RWPE1 (cell line): Measurements from ENCODE around the gene GNGT2.
"Not testable (repeated sequence)": the region's sequence is repeated elsewhere in the genome, so short reads cannot be mapped to it uniquely, and the experiment has no call there.

ENCODE experiments used
- CTCF ChIA-PET: fragments of 350-600 bp; sonication (Branson Sonifier 250); formaldehyde crosslinking; extraction: SDS; loops from one replicate; lab custom pipeline; 2021; lab: Yijun Ruan, JAX
- POLR2A ChIA-PET: fragments of 400-600 bp; formaldehyde crosslinking; extraction: SDS; loops from one replicate; lab custom pipeline; 2020; ENCODE audit warnings: antibody characterized with exemption; ENCODE audit not compliant: low non-redundant PET; lab: Yijun Ruan, JAX
- DNase-seq: peaks from one replicate; pipeline ENCODE4 v3.0.0; 2012; ENCODE audit warnings: low spot score
- H3K27ac ChIP-seq: fragments of 450-650 bp; 2 replicates; pipeline ENCODE4 v1.5.1; 2017
- TF ChIP-seq, protein P1 (sequence below): fragments of 450-650 bp; conservative IDR thresholded peaks from 2 replicates; pipeline ENCODE4 v1.5.1; 2017; ENCODE audit warnings: low read depth, mild to moderate bottlenecking

GNGT2 gene

GRCh38 chr17:49193513-49194296 is 16.7 kb downstream of the GNGT2 start:
- ChIA-PET CTCF (no interaction called here), POLR2A (interaction anchor here (0.7 kb wide), 1 partner anchor 138 kb away, joined by 4 read pairs; no protein-coding TSS in a partner anchor)
- DNase-seq, result peak; percentile 20
- TF ChIP-seq, protein P1, sequence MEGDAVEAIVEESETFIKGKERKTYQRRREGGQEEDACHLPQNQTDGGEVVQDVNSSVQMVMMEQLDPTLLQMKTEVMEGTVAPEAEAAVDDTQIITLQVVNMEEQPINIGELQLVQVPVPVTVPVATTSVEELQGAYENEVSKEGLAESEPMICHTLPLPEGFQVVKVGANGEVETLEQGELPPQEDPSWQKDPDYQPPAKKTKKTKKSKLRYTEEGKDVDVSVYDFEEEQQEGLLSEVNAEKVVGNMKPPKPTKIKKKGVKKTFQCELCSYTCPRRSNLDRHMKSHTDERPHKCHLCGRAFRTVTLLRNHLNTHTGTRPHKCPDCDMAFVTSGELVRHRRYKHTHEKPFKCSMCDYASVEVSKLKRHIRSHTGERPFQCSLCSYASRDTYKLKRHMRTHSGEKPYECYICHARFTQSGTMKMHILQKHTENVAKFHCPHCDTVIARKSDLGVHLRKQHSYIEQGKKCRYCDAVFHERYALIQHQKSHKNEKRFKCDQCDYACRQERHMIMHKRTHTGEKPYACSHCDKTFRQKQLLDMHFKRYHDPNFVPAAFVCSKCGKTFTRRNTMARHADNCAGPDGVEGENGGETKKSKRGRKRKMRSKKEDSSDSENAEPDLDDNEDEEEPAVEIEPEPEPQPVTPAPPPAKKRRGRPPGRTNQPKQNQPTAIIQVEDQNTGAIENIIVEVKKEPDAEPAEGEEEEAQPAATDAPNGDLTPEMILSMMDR, result no peak
- H3K27ac ChIP-seq, result peak overlapping the region; percentile 99

GRCh38 chr17:49191917-49192741 is 18.2 kb downstream of the GNGT2 start:
- CTCF ChIA-PET, result interaction anchor here (0.7 to 2.3 kb wide), 6 partner anchors 12 to 300 kb away, joined by 3 to 7 read pairs (median 3); partner anchors contain the start of gene ATP5MC1
- peak; percentile 61 for DNase-seq
- peak overlapping the region; percentile 99 for H3K27ac ChIP-seq
- TF ChIP-seq, protein P1, result peak; percentile 49
- POLR2A ChIA-PET, result interaction anchor here (0.7 kb wide), 1 partner anchor 91 kb away, joined by 5 read pairs; no protein-coding TSS in a partner anchor

GRCh38 chr17:49191409-49191916 is 18.9 kb downstream of the GNGT2 start:
- CTCF ChIA-PET, result interaction anchor here (1.1 to 2.3 kb wide), 5 partner anchors 11 to 100 kb away, joined by 3 to 7 read pairs (median 3); no protein-coding TSS in a partner anchor
- H3K27ac ChIP-seq, result peak overlapping the region; percentile 99

DNA sequence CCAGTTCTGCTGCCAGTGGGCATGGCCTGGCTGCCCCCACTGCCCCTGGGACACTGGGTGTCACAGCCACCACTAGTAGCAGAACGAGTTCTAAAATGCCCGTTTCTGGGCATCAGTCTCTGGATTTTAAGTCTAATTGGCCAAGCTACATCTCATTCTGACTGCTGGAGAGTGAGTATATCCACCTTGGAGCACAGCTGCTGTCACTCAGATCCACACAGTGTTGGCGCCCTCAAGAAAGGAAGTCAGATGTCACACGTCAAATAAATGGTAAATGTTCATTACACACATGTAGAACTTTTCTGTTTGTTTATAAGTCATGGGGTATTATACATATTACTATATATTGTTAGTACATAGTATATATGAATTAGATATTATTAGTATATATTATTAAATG is 19.4 kb downstream of the GNGT2 start:
- H3K27ac ChIP-seq, result peak overlapping the region; percentile 52
- POLR2A ChIA-PET, result no interaction called here
- TF ChIP-seq, protein P1, result no peak
- DNase-seq, result no peak
- CTCF ChIA-PET, result interaction anchor here (0.9 to 2.3 kb wide), 4 partner anchors 11 to 100 kb away, joined by 3 to 7 read pairs (median 4); no protein-coding TSS in a partner anchor

More at GRCh38 chr17:49191409-49191916, 18.9 kb downstream of the GNGT2 start:
- TF ChIP-seq, protein P1, result no peak
- DNase-seq, result no peak
- POLR2A ChIA-PET, result interaction anchor here (0.7 kb wide), 1 partner anchor 91 kb away, joined by 5 read pairs; no protein-coding TSS in a partner anchor

DNA sequence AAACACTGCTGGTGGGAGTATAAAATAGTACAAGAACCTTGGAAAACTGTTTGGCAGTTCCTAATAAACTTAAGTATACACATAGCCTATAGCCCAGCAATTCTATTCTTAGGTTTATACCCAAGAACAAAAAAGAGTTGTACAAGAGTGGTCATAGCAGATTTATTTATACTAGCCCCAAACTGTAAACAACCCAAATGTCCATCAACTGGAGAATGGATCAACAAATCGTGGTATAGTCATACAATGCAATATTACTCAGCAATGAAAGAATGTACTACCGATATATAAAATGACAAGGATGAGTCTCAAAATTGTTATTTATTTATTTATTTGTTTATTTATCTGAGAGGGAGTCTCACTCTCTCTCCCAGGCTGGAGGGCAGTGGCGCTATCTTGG is 23.1 kb downstream of the GNGT2 start:
- H3K27ac ChIP-seq, result no peak overlapping the region
- CTCF ChIA-PET, result no interaction called here
- no peak for DNase-seq
- POLR2A ChIA-PET, result no interaction called here
- TF ChIP-seq, protein P1, result no peak

- CTCF ChIA-PET, DNase-seq, H3K27ac ChIP-seq, POLR2A ChIA-PET: not testable (repeated sequence)
These were observed 25.0 kb downstream of the GNGT2 start for GRCh38 chr17:49185381-49185780.

GRCh38 chr17:49184522-49184921 is 25.9 kb downstream of the GNGT2 start:
- POLR2A ChIA-PET, DNase-seq, CTCF ChIA-PET, H3K27ac ChIP-seq: not testable (repeated sequence)
